K562 (cell line): Measurements from ENCODE around the gene TMEM143. TPM values are rescaled to one million over a fixed set of nuclear protein-coding genes. Genes with fewer than 3 reads are reported as not detected.
A peak's percentile ranks its signal among the peaks of the same experiment; 100 is the strongest.

Experiments used
- BHLHE40 ChIP-seq: IDR thresholded peaks from 2 replicates; pipeline ENCODE4 v1.6.1; 2011; ENCODE audit warnings: low read length, improper control_type of control experiment
- BRF2 ChIP-seq: IDR thresholded peaks from 3 replicates; pipeline ENCODE4 v1.6.1; 2011; ENCODE audit warnings: borderline replicate concordance, mild to moderate bottlenecking; ENCODE audit not compliant: insufficient read length, insufficient read depth
- HMGN3 ChIP-seq: IDR thresholded peaks from 2 replicates; pipeline ENCODE4 v1.6.1; 2011; ENCODE audit warnings: borderline replicate concordance, low read depth, mild to moderate bottlenecking, mixed read lengths, low read length; ENCODE audit not compliant: insufficient read length; ENCODE audit errors: extremely low read depth
- MED1 ChIP-seq: sonication (generic); formaldehyde crosslinking; IDR thresholded peaks from 2 replicates; pipeline ENCODE4 v1.8.1; 2023; ENCODE audit warnings: missing genetic modification reagents, borderline replicate concordance
- MGA ChIP-seq: fragments of 450-650 bp; IDR thresholded peaks from 2 replicates; pipeline ENCODE4 v1.6.1; 2016; ENCODE audit warnings: mild to moderate bottlenecking, moderate library complexity
- MXI1 ChIP-seq: IDR thresholded peaks from 2 replicates; pipeline ENCODE4 v1.6.1; 2011; ENCODE audit warnings: low read depth, mild to moderate bottlenecking, improper control_type of control experiment, low read length
- POLR2G ChIP-seq: fragments of 200-400 bp; formaldehyde crosslinking; IDR thresholded peaks from 2 replicates; pipeline ENCODE4 v1.6.1; 2017; ENCODE audit warnings: low read depth, mild to moderate bottlenecking, antibody characterized with exemption, low read length, moderate library complexity
- YY1 ChIP-seq, 3 experiments: IDR thresholded peaks; 2 replicates each; pipeline ENCODE4 v1.6.1; 2011; ENCODE audit warnings: low read length in 2 of 3, mild to moderate bottlenecking in 2 of 3, moderate library complexity in 2 of 3, borderline replicate concordance in 1 of 3, control low read depth in 1 of 3, low read depth in 1 of 3; ENCODE audit not compliant: insufficient read depth in 3 of 3, insufficient replicate concordance in 2 of 3, control insufficient read depth in 1 of 3, insufficient read length in 1 of 3; ENCODE audit errors: extremely low read depth in 1 of 3
- ZNF143 ChIP-seq: sonication (generic); formaldehyde crosslinking; IDR thresholded peaks from 2 replicates; pipeline ENCODE4 v1.9.0; 2022; ENCODE audit warnings: mild to moderate bottlenecking, missing genetic modification reagents
- ZNF24 ChIP-seq: fragments of 450-650 bp; IDR thresholded peaks from 2 replicates; pipeline ENCODE4 v1.6.1; 2016
- polyA plus RNA-seq, 8 experiments: library from polyadenylated mRNA; depleted of rRNA in 4 of 8; stranded (reverse) in 5 of 8; unstranded in 3 of 8; fragments of >200 nt; fragmentation: Nextera tagmentation in 2 of 8; fragmentation: Illumina TruSeq in 1 of 8; extraction: Ambion mirVana in 2 of 8; extraction: Trizol in 1 of 8; gene quantifications; 2 replicates each; pipeline versions ENCODE4 v1.2.1 to v1.2.3, GENCODE V29; 2011 to 2014; ENCODE audit warnings: inconsistent platforms in 1 of 8, missing spikeins in 1 of 8
- total RNA-seq, 7 experiments: library from RNA; depleted of rRNA in 6 of 7; stranded (reverse); fragments of >200 nt in 6 of 7; fragmentation: Illumina TruSeq in 2 of 7; extraction: Trizol in 2 of 7; gene quantifications; 2 replicates each; pipeline versions ENCODE4 v1.2.1 to v1.2.3, GENCODE V29; 2011 to 2021; ENCODE audit warnings: low replicate concordance in 1 of 7
- TF ChIP-seq, protein P1 (sequence below): fragments of 450-650 bp; formaldehyde crosslinking; IDR thresholded peaks from 2 replicates; pipeline ENCODE4 v1.4.0; 2022; ENCODE audit warnings: missing genetic modification characterization

Gene TMEM143
- total and polyA plus RNA-seq, 9 of the 15 experiments (the other 6 are each of a cell fraction or from before 2014, with no cell fraction given): 0.66 to 8.8 (median 4.3) TPM

GRCh38 chr19:48333467-48334384, 30.0 kb downstream of the TMEM143 start (continued):
- TF ChIP-seq YY1 (IDR thresholded peaks at IDR 0.05; ENCODE audit: borderline replicate concordance in 1 of 3, control insufficient read depth in 1 of 3, extremely low read depth in 1 of 3, insufficient read depth in 3 of 3, insufficient read length in 1 of 3, insufficient replicate concordance in 2 of 3, low read depth in 1 of 3, low read length in 2 of 3) (peak in 2 of 3 experiments; percentile 54 to 56), BHLHE40 (peak; percentile 74), BRF2 (no peak), MED1 (CRISPR knock-in tag) (no peak), MGA (peak; percentile 97), HMGN3 (peak; percentile 92), MXI1 (0 out of 2 replicates have a peak, but pooled peaks have one; percentile 16), ZNF24 (0 out of 2 replicates have a peak, but pooled peaks have one; percentile 41), ZNF143 (CRISPR knock-in tag) (no peak), POLR2G (peak; percentile 88)
- TF ChIP-seq, protein P1, sequence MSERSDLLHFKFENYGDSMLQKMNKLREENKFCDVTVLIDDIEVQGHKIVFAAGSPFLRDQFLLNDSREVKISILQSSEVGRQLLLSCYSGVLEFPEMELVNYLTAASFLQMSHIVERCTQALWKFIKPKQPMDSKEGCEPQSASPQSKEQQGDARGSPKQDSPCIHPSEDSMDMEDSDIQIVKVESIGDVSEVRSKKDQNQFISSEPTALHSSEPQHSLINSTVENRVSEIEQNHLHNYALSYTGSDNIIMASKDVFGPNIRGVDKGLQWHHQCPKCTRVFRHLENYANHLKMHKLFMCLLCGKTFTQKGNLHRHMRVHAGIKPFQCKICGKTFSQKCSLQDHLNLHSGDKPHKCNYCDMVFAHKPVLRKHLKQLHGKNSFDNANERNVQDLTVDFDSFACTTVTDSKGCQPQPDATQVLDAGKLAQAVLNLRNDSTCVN (CRISPR knock-in tag): 0 out of 2 replicates have a peak, but pooled peaks have one; percentile 59
